ENCODE measurements around the gene AIFM3. TPM values are rescaled to one million over a fixed set of nuclear protein-coding genes. Genes with fewer than 3 reads are reported as not detected.
A peak's percentile ranks its signal among the peaks of the same experiment; 100 is the strongest.

AIFM3 gene
- total and polyA plus RNA-seq, 2 of the 13 experiments (the other 11 are each of a cell fraction or from before 2014, with no cell fraction given): 9.0 to 15.3 TPM

DNA sequence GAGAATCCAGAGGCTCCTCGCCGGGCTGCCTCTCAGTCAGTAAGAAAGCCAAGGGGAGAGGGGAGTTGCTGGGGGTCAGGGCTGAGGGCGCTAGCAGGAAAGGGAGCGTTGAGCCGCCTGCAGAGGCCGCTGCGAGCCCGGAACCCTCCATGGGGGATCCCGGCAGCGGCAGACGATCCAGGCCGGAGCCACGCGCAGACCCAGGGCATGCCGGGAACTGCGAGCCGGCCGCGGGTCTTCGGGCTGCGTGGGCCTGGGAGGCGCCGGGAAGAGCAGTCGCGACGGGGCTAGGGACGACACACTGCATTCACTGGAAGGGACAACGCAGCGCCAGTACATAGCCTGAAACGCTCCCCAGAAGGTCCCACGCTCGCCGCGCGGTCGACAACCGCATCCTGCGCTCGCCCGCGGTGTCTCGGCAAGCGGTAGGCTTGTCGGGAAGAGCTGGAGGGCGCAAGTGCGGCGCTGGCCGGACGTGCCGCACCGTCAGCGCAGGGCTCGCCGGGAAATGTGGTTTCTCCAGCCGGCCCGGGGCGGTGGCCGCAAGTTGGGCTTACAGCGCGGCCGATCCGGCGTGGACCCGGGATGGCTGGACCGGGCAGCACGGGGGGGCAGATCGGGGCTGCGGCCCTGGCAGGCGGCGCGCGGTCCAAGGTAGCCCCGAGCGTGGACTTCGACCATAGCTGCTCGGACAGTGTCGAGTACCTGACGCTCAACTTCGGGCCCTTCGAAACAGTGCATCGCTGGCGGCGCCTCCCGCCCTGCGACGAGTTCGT, 14.9 kb downstream of the AIFM3 start, which contains the start of gene LZTR1 (continued):
- TF ChIP-seq HMGXB4 (CRISPR knock-in tag; IDR thresholded peaks at IDR 0.05; ENCODE audit: borderline replicate concordance in 1 of 2, low read depth in 1 of 2): peak; percentile 89 to 97; a peak in 3 of 4 replicates
- TF ChIP-seq ZNF691 (CRISPR knock-in tag; IDR thresholded peaks at IDR 0.05; ENCODE audit: borderline replicate concordance, low read depth): no peak; the same call in 1 of the 2 replicates
- peak; percentile 84; the same call in 1 of the 2 replicates for TF ChIP-seq MED13 (CRISPR knock-in tag; IDR thresholded peaks at IDR 0.05)
- TF ChIP-seq HNRNPLL (IDR thresholded peaks at IDR 0.05; ENCODE audit: low read depth, low read length, poor library complexity, severe bottlenecking): peak; percentile 94
- peak; percentile 85; the same call in 1 of the 2 replicates for TF ChIP-seq SMYD3 (CRISPR knock-in tag; IDR thresholded peaks at IDR 0.05)
- TF ChIP-seq NFAT5 (CRISPR knock-in tag; IDR thresholded peaks at IDR 0.05): peak; percentile 93
- TF ChIP-seq ELF3 (CRISPR knock-in tag; IDR thresholded peaks at IDR 0.05): peak; percentile 42; the same call in 1 of the 2 replicates
- TF ChIP-seq PHF8 (CRISPR knock-in tag; IDR thresholded peaks at IDR 0.05): peak; percentile 98
- peak; percentile 47 for TF ChIP-seq RERE (CRISPR knock-in tag; IDR thresholded peaks at IDR 0.05; ENCODE audit: low read depth)
- TF ChIP-seq NFKB2 (CRISPR knock-in tag; IDR thresholded peaks at IDR 0.05; ENCODE audit: borderline replicate concordance): peak; percentile 92; the same call in 1 of the 2 replicates
- 0 out of 2 replicates have a peak, but pooled peaks have one; percentile 66 for TF ChIP-seq ZNF101 (CRISPR knock-in tag; IDR thresholded peaks at IDR 0.05; ENCODE audit: borderline replicate concordance, low read depth)
- peak; percentile 85 for TF ChIP-seq ZNF547 (CRISPR knock-in tag; IDR thresholded peaks at IDR 0.05)
- peak; percentile 46; the same call in 1 of the 2 replicates for TF ChIP-seq ZBTB20 (CRISPR knock-in tag; IDR thresholded peaks at IDR 0.05; ENCODE audit: borderline replicate concordance, low read depth)
